ENCODE measurements around the gene PRSS57.
"Not testable (repeated sequence)": the region's sequence is repeated elsewhere in the genome, so short reads cannot be mapped to it uniquely, and the experiment has no call there.

PRSS57 gene

GRCh38 chr19:695352-695949 lies at the start of gene PRSS57:
Gene PRSS57 (minus strand): TSS chr19:695452. CDS start chr19:695430, 22 bp downstream.
- no peak within 1 kb of the TSS for H3K4me3 ChIP-seq (ENCODE audit: low read depth, low read length)

GRCh38 chr19:743168-743687 lies 48.0 kb upstream of the PRSS57 start:
- H3K4me3 ChIP-seq (ENCODE audit: low read depth, low read length) = no peak overlapping the region

GRCh38 chr19:742540-743075 lies 47.4 kb upstream of the PRSS57 start:
- H3K4me3 ChIP-seq (ENCODE audit: low read depth, low read length) = no peak overlapping the region

- no peak overlapping the region for H3K4me3 ChIP-seq (ENCODE audit: low read depth, low read length)
Measured at GRCh38 chr19:741506-742131, 46.4 kb upstream of the PRSS57 start.

- not testable (repeated sequence) for H3K4me3 ChIP-seq (ENCODE audit: low read depth, low read length)
Measured at GRCh38 chr19:740816-741505, 45.7 kb upstream of the PRSS57 start.

GRCh38 chr19:739998-740715 lies 44.9 kb upstream of the PRSS57 start:
- H3K4me3 ChIP-seq (ENCODE audit: low read depth, low read length) = no peak overlapping the region

GRCh38 chr19:738509-739128 lies 43.4 kb upstream of the PRSS57 start:
- no peak overlapping the region for H3K4me3 ChIP-seq (ENCODE audit: low read depth, low read length)

GRCh38 chr19:737591-738093 lies 42.4 kb upstream of the PRSS57 start:
- H3K4me3 ChIP-seq (ENCODE audit: low read depth, low read length) = no peak overlapping the region

- no peak overlapping the region for H3K4me3 ChIP-seq (ENCODE audit: low read depth, low read length)
Measured at GRCh38 chr19:736125-736524, 40.9 kb upstream of the PRSS57 start.

GRCh38 chr19:734716-735115 lies 39.5 kb upstream of the PRSS57 start:
- no peak overlapping the region for H3K4me3 ChIP-seq (ENCODE audit: low read depth, low read length)

GRCh38 chr19:732148-733069 lies 37.2 kb upstream of the PRSS57 start:
- no peak overlapping the region for H3K4me3 ChIP-seq (ENCODE audit: low read depth, low read length)

GRCh38 chr19:731000-731399 lies 35.7 kb upstream of the PRSS57 start:
- H3K4me3 ChIP-seq (ENCODE audit: low read depth, low read length) = no peak overlapping the region

GRCh38 chr19:729965-730668 lies 34.9 kb upstream of the PRSS57 start:
- no peak overlapping the region for H3K4me3 ChIP-seq (ENCODE audit: low read depth, low read length)

- H3K4me3 ChIP-seq (ENCODE audit: low read depth, low read length) = not testable (repeated sequence)
Measured at GRCh38 chr19:729564-729963, 34.3 kb upstream of the PRSS57 start.

- H3K4me3 ChIP-seq (ENCODE audit: low read depth, low read length) = no peak overlapping the region
Measured at GRCh38 chr19:728011-728410, 32.8 kb upstream of the PRSS57 start.

- no peak overlapping the region for H3K4me3 ChIP-seq (ENCODE audit: low read depth, low read length)
Measured at GRCh38 chr19:726993-727956, 32.0 kb upstream of the PRSS57 start.

GRCh38 chr19:725461-726089 lies 30.3 kb upstream of the PRSS57 start:
- no peak overlapping the region for H3K4me3 ChIP-seq (ENCODE audit: low read depth, low read length)
